ENCODE data around the gene SLC8A3. TPM values are rescaled to one million over a fixed set of nuclear protein-coding genes. Genes with fewer than 3 reads are reported as not detected.
A peak's percentile ranks its signal among the peaks of the same experiment; 100 is the strongest.

The SLC8A3 gene
- polyA plus RNA-seq, 2 of the 4 experiments (the other 2 are of a cell fraction) = not detected

DNA sequence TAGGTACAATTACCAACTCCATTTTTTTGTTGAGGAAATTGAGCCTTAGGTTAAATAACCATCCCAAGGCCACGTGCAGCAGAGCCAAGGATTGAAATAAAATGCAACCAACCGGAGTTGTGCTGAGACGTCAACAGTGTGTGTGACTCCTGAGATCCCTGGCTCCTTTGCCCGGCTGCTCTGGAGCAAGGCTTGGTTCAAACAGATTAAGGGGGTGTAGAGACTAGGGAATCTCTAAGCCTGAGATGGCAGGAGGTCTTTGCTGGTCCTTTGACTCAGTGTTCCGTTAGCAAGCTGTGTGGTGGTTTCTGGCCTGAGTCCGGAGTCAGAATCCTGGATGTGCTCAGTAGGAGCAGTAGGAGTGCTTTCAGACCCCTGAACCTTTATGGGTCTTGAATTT is 1.4 kb upstream of the SLC8A3 start (continued):
- TF ChIP-seq REST (IDR thresholded peaks at IDR 0.05) (no peak), BHLHE40 (IDR thresholded peaks at IDR 0.05; ENCODE audit: low read depth, low read length) (no peak), CBX2 (IDR thresholded peaks at IDR 0.05; ENCODE audit: borderline replicate concordance, low read depth) (no peak), CBX8 (IDR thresholded peaks at IDR 0.05) (no peak), EP300 (IDR thresholded peaks at IDR 0.05) (no peak), CEBPB (IDR thresholded peaks at IDR 0.05) (no peak)

GRCh38 chr14:70189456-70190077 is 816 bp upstream of the SLC8A3 start:
- CTCF ChIA-PET = no interaction called here
- peak overlapping the region; percentile 52 for H3K4me3 ChIP-seq

DNA sequence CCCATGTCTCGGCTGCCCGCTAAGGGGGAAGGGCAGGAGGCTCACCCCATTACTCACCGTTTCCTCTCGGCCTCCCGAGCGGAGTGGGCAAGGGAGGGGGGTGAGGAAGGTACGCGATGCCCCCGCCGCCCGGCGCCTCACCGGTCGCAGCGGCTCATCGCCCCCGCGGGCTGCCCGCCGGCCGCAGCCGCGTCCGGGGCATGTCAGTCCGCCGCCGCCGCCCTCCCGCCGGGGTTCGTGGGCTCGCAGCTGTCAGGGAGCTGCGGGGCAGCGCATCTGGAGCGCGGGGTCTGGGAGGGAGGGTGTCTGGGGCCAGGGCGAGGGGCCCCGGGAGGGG is 461 bp downstream of the SLC8A3 start:
- H3K4me2 ChIP-seq = peak overlapping the region; percentile 100
- CTCF ChIA-PET = interaction anchor here (0.6 kb wide), 1 partner anchor 102 kb away, joined by 4 read pairs; no protein-coding TSS in a partner anchor

More at GRCh38 chr14:70189456-70190077, 816 bp upstream of the SLC8A3 start:
- no peak for FAIRE-seq
- 0 out of 3 replicates have a peak, but pooled peaks cover 3% of the 10 kb centered on the region for H3K4me1 ChIP-seq
- no peak for ATAC-seq
- POLR2A ChIA-PET = no interaction called here
- TF ChIP-seq HDAC2 (IDR thresholded peaks at IDR 0.05) (no peak), ELK1 (IDR thresholded peaks at IDR 0.05; ENCODE audit: low read depth, low read length) (no peak), KDM1A (IDR thresholded peaks at IDR 0.05; ENCODE audit: low read depth) (no peak)
- 37% methylated on average over 9 of the region's 9 CpGs for WGBS (ENCODE audit: missing lambda C conversion rate)
- no peak overlapping the region for H3K27ac ChIP-seq
- no peak for DNase-seq (ENCODE audit: low read depth in 1 of 2, low spot score in 1 of 2)
- H3K9me3 ChIP-seq = 0 out of 3 replicates have a peak, but pooled peaks cover 3% of the 10 kb centered on the region
- H3K4me2 ChIP-seq = peak overlapping the region; percentile 100

More for the DNA sequence above, 461 bp downstream of the SLC8A3 start:
- peak overlapping the region; percentile 52 for H3K4me3 ChIP-seq
- POLR2A ChIA-PET = no interaction called here
- no peak for DNase-seq (ENCODE audit: low read depth in 1 of 2, low spot score in 1 of 2)
- TF ChIP-seq NPAS2 (CRISPR knock-in tag; IDR thresholded peaks at IDR 0.05; ENCODE audit: borderline replicate concordance) (no peak), JUNB (IDR thresholded peaks at IDR 0.05) (no peak), BCL3 (IDR thresholded peaks at IDR 0.05) (no peak), GATA3 (IDR thresholded peaks at IDR 0.05; ENCODE audit: borderline replicate concordance) (no peak), MYC (IDR thresholded peaks at IDR 0.05; ENCODE audit: borderline replicate concordance, low read length) (no peak), RARB (CRISPR knock-in tag; IDR thresholded peaks at IDR 0.05) (no peak), KDM5A (IDR thresholded peaks at IDR 0.05) (no peak), CHD4 (IDR thresholded peaks at IDR 0.05; ENCODE audit: borderline replicate concordance) (no peak), RCOR1 (IDR thresholded peaks at IDR 0.05; ENCODE audit: low read depth, low read length) (no peak), PBX3 (IDR thresholded peaks at IDR 0.05) (no peak), ESRRA (IDR thresholded peaks at IDR 0.05; ENCODE audit: borderline replicate concordance, low read length) (no peak), TFCP2L1 (CRISPR knock-in tag; IDR thresholded peaks at IDR 0.05) (no peak)
- TF ChIP-seq, protein P1, sequence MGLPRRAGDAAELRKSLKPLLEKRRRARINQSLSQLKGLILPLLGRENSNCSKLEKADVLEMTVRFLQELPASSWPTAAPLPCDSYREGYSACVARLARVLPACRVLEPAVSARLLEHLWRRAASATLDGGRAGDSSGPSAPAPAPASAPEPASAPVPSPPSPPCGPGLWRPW (IDR thresholded peaks at IDR 0.05) = no peak
- FAIRE-seq = no peak
- H3K27ac ChIP-seq = peak overlapping the region in 1 of 2 experiments; percentile 61; a peak in 4 of 6 replicates
- H3K9me3 ChIP-seq = no peaks in the 10 kb centered on the region
- 33% methylated on average over 2 of the region's 38 CpGs for WGBS (ENCODE audit: missing lambda C conversion rate)
- peak; percentile 22 to 47; a peak in 3 of 6 replicates for ATAC-seq
- 0 out of 3 replicates have a peak, but pooled peaks cover 3% of the 10 kb centered on the region for H3K4me1 ChIP-seq
